GM19025 (cell line): Measurements from ENCODE around the gene NSD2.

Source experiments
- ATAC-seq: cut with Tn5 transposase; IDR thresholded peaks from one replicate; pipeline ENCODE4 v1.9.1; 2021; ENCODE audit warnings: mild to moderate bottlenecking, low read depth, moderate library complexity; ENCODE audit not compliant: unreplicated experiment

The NSD2 gene

GRCh38 chr4:1938027-1938426 lies 66.8 kb downstream of the NSD2 start:
- no peak for ATAC-seq

GRCh38 chr4:1939664-1940509 lies 68.7 kb downstream of the NSD2 start:
- ATAC-seq, result no peak

- ATAC-seq, result no peak
Observed at GRCh38 chr4:1940566-1940965, 69.4 kb downstream of the NSD2 start.

GRCh38 chr4:1943928-1944327 lies 72.7 kb downstream of the NSD2 start:
- no peak for ATAC-seq

- ATAC-seq, result no peak
Observed at GRCh38 chr4:1945124-1945895, 74.1 kb downstream of the NSD2 start.

- no peak for ATAC-seq
Observed at GRCh38 chr4:1945912-1946311, 74.7 kb downstream of the NSD2 start.

- ATAC-seq, result no peak
Observed at GRCh38 chr4:1948232-1948631, 77.0 kb downstream of the NSD2 start.

- no peak for ATAC-seq
Observed at GRCh38 chr4:1948892-1949436, 77.8 kb downstream of the NSD2 start.

GRCh38 chr4:1950369-1950768 lies 79.2 kb downstream of the NSD2 start:
- no peak for ATAC-seq

GRCh38 chr4:1952058-1952700 lies 81.0 kb downstream of the NSD2 start:
- ATAC-seq, result no peak

GRCh38 chr4:1952719-1953118 lies 81.5 kb downstream of the NSD2 start:
- no peak for ATAC-seq

GRCh38 chr4:1953335-1953734 lies 82.1 kb downstream of the NSD2 start:
- no peak for ATAC-seq

- ATAC-seq, result no peak
Observed at GRCh38 chr4:1956631-1957030, 85.4 kb downstream of the NSD2 start.

- ATAC-seq, result no peak
Observed at GRCh38 chr4:1958276-1959103, 87.3 kb downstream of the NSD2 start.

GRCh38 chr4:1959104-1959384 lies 87.9 kb downstream of the NSD2 start:
- ATAC-seq, result no peak

- no peak for ATAC-seq
Observed at GRCh38 chr4:1960170-1960825, 89.1 kb downstream of the NSD2 start.

GRCh38 chr4:1961038-1961437 lies 89.8 kb downstream of the NSD2 start:
- no peak for ATAC-seq

- no peak for ATAC-seq
Observed at GRCh38 chr4:1961563-1961962, 90.4 kb downstream of the NSD2 start.

GRCh38 chr4:1962980-1963379 lies 91.8 kb downstream of the NSD2 start:
- no peak for ATAC-seq

GRCh38 chr4:1964443-1964842 lies 93.2 kb downstream of the NSD2 start:
- ATAC-seq, result no peak
